GM19328 (cell line): ENCODE measurements around the gene PLVAP.

Source experiments
- ATAC-seq: cut with Tn5 transposase; IDR thresholded peaks from one replicate; pipeline ENCODE4 v1.9.1; 2021; ENCODE audit warnings: mild to moderate bottlenecking, moderate library complexity; ENCODE audit not compliant: unreplicated experiment

PLVAP gene, protein sequence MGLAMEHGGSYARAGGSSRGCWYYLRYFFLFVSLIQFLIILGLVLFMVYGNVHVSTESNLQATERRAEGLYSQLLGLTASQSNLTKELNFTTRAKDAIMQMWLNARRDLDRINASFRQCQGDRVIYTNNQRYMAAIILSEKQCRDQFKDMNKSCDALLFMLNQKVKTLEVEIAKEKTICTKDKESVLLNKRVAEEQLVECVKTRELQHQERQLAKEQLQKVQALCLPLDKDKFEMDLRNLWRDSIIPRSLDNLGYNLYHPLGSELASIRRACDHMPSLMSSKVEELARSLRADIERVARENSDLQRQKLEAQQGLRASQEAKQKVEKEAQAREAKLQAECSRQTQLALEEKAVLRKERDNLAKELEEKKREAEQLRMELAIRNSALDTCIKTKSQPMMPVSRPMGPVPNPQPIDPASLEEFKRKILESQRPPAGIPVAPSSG

DNA sequence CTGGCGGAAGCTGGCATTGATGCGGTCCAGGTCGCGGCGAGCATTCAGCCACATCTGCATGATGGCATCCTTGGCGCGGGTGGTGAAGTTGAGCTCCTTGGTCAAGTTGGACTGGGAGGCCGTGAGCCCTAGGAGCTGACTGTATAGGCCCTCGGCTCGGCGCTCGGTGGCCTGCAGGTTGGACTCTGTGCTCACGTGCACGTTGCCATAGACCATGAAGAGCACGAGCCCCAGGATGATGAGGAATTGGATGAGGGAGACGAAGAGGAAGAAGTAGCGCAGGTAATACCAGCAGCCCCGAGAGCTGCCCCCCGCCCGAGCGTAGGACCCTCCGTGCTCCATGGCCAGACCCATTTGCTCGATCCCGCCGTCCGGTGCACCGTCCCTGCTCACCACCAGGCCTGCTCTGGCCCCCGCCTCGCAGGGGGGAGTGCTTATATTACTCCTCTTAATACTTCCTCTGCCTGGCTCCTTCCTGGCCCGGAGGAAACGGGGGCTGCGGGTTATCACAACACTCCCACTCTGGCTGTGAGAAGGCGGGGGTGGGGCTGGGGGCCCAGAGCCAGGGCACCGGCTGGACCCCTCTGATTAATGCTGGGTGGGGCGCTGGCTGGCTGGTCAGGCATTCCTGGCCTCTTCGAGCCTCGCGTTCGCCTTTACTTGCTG lies at the start of gene PLVAP:
TSS of gene PLVAP (minus strand) at position 408 of the 666 bp plus-strand sequence. CDS start at position 354, 54 bp downstream.
- ATAC-seq: no peak

DNA sequence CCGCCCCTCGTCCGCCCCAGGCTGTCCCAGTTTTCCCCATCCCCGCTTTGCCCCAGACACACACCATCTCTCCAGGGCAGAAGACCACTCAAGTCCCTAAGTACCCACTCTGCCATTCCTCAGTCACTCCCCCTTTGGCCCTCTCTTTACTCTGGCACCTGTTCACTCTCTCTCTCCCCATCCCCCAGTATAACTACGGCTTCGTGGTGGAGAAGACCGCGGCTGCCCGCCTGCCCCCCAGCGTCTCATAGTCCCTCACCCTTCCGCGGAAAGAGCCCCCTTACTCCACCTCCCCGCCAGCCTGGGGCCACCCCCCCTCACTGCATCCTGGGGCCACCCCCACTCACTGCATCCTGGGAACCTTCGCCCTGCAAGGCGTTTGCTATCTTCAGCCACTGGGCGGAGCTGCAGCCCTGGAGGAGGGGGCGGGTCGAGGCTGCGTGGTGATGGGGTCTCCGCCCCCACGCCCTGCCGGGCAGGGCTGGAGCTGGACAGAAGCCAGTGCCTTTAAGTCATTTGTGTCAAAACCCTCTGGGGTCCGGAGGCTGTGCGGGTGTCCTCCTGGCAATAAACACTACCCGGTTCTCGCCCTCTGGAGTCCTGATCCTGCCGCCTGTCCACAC lies 47.7 kb upstream of the PLVAP start:
- no peak for ATAC-seq

DNA sequence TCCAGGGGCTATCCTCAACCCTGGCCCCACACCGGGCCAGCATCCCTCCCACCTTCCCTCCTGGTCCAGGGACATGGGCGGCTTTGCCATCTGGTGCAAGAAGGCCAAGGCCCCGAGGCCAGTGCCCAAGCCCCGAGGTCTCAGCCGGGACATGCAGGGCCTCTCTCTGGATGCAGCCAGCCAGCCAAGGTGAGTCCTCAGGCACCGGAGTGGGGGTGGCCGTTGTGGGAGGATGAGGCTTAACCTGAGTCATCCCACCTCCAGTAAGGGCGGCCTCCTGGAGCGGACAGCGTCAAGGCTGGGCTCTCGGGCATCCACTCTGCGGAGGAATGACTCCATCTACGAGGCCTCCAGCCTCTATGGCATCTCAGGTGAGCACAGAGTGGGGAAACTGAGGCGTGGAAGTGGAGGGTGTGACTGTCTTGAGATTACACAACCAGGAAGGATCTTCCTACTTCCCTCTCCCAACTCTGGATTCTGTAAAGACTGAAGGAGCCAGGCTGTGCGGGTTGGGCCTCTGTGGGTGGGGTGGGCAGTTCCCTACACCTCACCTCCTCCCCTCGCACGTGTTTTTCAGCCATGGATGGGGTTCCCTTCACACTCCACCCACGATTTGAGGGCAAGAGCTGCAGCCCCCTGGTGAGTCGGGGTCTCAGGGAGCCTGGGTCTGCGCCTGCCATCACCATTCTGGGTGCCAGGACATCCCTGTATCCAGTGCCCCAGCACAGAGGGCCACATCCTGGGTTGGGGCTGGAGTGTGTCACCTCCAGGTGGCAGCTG lies 46.5 kb upstream of the PLVAP start:
- no peak for ATAC-seq

GRCh38 chr19:17421942-17422341 lies 44.8 kb upstream of the PLVAP start:
- ATAC-seq: no peak

- ATAC-seq: no peak
These were observed 43.4 kb upstream of the PLVAP start for GRCh38 chr19:17420475-17420924.

GRCh38 chr19:17419621-17420474 lies 42.7 kb upstream of the PLVAP start, which contains the start of gene MVB12A:
Gene MVB12A, plus strand, starts transcription at chr19:17420047. Its CDS starts 89 bp downstream, at chr19:17420136.
- peak; percentile 88 for ATAC-seq

- ATAC-seq: no peak
These were observed 42.0 kb upstream of the PLVAP start for GRCh38 chr19:17419154-17419620.

DNA sequence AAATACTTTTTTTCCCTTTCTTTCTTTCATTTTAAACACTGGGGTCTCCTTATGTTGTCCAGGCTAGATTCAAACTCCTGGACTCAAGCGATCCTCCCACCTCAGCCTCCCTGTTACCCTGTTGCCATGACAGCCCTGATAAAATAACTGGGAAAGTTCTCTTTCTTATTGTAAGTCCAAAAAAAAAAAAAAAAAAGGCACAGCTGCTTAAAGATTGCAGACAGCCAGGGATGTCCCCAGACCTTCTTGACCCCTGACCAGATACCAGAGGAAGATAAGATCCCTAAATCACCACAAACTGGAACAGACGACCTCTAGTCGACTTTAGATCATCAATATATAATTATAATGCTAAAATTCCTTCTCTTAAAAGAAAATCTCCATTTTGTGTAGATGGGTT lies 41.6 kb upstream of the PLVAP start:
- ATAC-seq: no peak

- no peak for ATAC-seq
These were observed 38.0 kb upstream of the PLVAP start for GRCh38 chr19:17415121-17415520.

GRCh38 chr19:17414097-17414496 lies 37.0 kb upstream of the PLVAP start:
- no peak for ATAC-seq

DNA sequence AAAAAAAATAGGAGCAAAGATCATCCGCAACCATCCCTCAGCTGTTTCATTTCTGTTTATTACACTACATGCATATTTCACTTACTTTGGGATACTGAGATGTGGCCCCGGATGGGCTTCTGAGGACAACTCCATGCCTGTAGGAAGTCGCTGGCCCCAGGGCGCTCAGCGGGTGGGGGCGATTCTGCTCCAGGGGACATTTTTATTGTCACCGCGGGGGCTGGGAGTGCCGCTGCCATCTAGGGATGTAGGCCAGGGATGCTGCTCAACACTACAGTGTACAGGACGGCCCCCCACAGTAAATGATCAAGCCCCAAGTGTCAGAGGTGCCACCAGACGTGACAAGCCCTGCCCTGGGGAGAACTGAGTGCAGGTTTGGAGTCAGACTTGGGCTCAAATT lies 34.7 kb upstream of the PLVAP start:
- ATAC-seq: no peak

- no peak for ATAC-seq
These were observed 32.8 kb upstream of the PLVAP start for GRCh38 chr19:17409990-17410389.

DNA sequence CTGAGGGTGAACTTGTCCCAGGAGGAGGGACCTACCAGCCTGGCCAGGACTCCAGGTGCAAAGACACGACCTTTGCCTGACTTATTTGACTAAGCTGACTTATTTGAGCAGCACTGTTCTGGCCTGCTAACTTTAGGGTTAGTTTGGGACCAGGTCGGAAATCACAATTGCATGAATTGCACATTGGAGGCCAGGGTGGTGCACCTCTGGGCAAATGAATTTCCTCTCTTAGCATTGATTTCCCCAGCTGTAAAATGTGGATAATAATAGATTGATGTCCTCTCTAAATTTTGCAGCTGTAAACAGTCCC lies 29.7 kb upstream of the PLVAP start:
- ATAC-seq: no peak

GRCh38 chr19:17406046-17406886 lies 29.1 kb upstream of the PLVAP start:
- peak; percentile 31 for ATAC-seq

DNA sequence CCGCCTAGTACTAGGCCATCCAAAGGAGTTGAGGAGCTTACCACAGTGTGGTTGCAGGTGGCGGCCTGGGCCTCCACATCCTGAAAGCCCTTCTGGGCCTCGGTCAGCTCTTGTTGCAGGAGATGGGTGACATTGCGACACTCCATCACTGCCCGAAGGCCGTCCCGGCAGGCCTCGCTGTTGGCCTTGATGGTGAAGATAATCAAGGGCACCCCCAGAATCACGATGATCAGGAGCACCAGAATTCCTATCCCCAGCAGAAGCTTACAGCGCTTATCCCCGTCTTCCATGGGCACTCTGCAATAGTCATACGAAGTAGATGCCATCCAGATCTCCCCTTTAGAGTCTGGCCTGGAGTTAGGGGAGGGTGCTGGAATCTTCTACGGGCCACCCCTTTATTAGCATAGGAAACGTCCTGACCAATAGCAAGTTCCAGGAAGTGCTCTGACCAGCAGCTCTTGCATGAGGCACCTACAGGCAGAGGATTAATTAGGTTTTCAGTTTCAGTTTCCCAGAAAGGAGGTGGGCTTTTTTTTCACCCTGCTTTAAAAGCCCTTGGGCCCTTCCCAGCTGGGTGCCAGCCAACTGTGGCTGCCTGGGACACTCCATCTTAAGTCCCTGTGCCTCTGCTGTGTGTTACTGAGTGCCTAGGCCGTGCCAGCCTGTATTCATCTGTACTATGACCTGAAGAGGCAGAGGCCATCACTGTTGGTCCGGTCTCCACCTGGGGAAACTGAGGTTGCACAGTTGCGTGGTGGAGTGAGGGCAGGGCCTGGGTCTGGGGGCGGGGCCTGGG lies 28.3 kb upstream of the PLVAP start, which contains the start of gene BST2:
TSS of gene BST2 (minus strand) at position 381 of the 796 bp plus-strand sequence. CDS start at position 326, 55 bp downstream.
- ATAC-seq: peak; percentile 75

GRCh38 chr19:17404621-17405249 lies 27.6 kb upstream of the PLVAP start:
- no peak for ATAC-seq

- ATAC-seq: no peak
These were observed 26.9 kb upstream of the PLVAP start for GRCh38 chr19:17404015-17404414.
